MCF 10A (cell line): ENCODE results near the gene TGFB2. TPM values are rescaled to one million over a fixed set of nuclear protein-coding genes. Genes with fewer than 3 reads are reported as not detected.

Source experiments
- BruUV-seq: library from RNA; stranded (reverse); fragments of 400-500 nt; replicated peaks from 2 replicates; lab custom pipeline; 2021; lab: Mats Ljungman, UMichigan
- CTCF ChIA-PET: fragments of 300-600 bp; sonication (Branson Sonifier 250); formaldehyde crosslinking; extraction: SDS; loops from one replicate; lab custom pipeline; 2021; ENCODE audit warnings: antibody characterized with exemption, inconsistent platforms; lab: Yijun Ruan, JAX
- POLR2A ChIA-PET: fragments of 300-600, 350-650 bp; sonication (Branson Sonifier 250); formaldehyde crosslinking; extraction: SDS; loops from one replicate; lab custom pipeline; 2020; ENCODE audit warnings: antibody characterized with exemption, inconsistent platforms; lab: Yijun Ruan, JAX
- DNase-seq: peaks from one replicate; pipeline ENCODE4 v3.0.0-alpha.2; 2018; ENCODE audit not compliant: unreplicated experiment
- H3K27ac Mint-ChIP-seq: one replicate; pipeline ENCODE4 v1.8.0; 2022; ENCODE audit warnings: mild to moderate bottlenecking, low read depth, mixed read lengths; ENCODE audit not compliant: unreplicated experiment
- H3K27me3 Mint-ChIP-seq: one replicate; pipeline ENCODE4 v1.8.0; 2022; ENCODE audit warnings: mixed read lengths; ENCODE audit not compliant: insufficient read depth, unreplicated experiment
- H3K36me3 Mint-ChIP-seq: one replicate; pipeline ENCODE4 v1.8.0; 2022; ENCODE audit warnings: mild to moderate bottlenecking, moderate library complexity, mixed read lengths; ENCODE audit not compliant: insufficient read depth, unreplicated experiment
- H3K4me1 Mint-ChIP-seq: one replicate; pipeline ENCODE4 v1.8.0; 2022; ENCODE audit warnings: mixed read lengths; ENCODE audit not compliant: insufficient read depth, unreplicated experiment
- H3K4me3 Mint-ChIP-seq: one replicate; pipeline ENCODE4 v1.8.0; 2022; ENCODE audit warnings: mild to moderate bottlenecking, moderate library complexity, mixed read lengths; ENCODE audit not compliant: unreplicated experiment
- H3K9me3 Mint-ChIP-seq: one replicate; pipeline ENCODE4 v1.8.0; 2022; ENCODE audit warnings: mixed read lengths; ENCODE audit not compliant: unreplicated experiment
- intact Hi-C: fragments of 100-400 bp; cut with micrococcal nuclease; formaldehyde crosslinking; loops from 2 replicates; pipeline ENCODE4 v1.14.1; 2022
- total RNA-seq: library from RNA; stranded (reverse); gene quantifications from 2 replicates; pipeline ENCODE4 v1.2.3, GENCODE V29; 2022
- TF ChIP-seq, protein P1 (sequence below): fragments of 200-600 bp; IDR thresholded peaks from one replicate; pipeline ENCODE4 v1.8.0; 2022; ENCODE audit warnings: antibody characterized with exemption, mild to moderate bottlenecking; ENCODE audit not compliant: unreplicated experiment

The TGFB2 gene
- total RNA-seq, 1 experiment from 2014 or later: 6.3 TPM

DNA sequence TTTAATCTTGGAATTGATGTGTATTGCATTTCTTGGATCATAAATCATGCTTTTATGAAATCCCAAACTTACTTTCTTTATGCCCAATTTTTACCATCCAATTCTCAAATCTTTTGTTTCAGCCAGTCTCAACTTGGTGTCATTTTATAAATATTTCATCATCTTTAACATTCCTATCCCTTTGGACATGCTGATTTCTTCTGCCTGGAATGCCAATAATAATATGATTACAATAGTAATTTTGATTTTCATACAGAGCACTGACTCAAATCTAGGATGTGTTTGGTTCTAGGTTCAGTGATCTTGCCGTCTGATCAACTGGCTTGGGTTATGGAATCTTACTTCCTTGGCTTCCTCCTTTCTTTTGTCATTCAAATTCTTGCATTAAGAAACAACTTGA is 47.3 kb upstream of the TGFB2 start:
- Mint-ChIP-seq H3K27me3 (no peaks in the 10 kb centered on the region), H3K4me3 (no peak overlapping the region), H3K36me3 (peaks cover 19% of the 10 kb centered on the region), H3K9me3 (no peaks in the 10 kb centered on the region), H3K27ac (no peak overlapping the region), H3K4me1 (peaks cover 48% of the 10 kb centered on the region)
- POLR2A ChIA-PET: interaction anchor here (1.0 to 2.6 kb wide), 2 partner anchors 13 kb away, joined by 3 to 22 read pairs; partner anchors contain the start of gene RRP15
- TF ChIP-seq, protein P1, sequence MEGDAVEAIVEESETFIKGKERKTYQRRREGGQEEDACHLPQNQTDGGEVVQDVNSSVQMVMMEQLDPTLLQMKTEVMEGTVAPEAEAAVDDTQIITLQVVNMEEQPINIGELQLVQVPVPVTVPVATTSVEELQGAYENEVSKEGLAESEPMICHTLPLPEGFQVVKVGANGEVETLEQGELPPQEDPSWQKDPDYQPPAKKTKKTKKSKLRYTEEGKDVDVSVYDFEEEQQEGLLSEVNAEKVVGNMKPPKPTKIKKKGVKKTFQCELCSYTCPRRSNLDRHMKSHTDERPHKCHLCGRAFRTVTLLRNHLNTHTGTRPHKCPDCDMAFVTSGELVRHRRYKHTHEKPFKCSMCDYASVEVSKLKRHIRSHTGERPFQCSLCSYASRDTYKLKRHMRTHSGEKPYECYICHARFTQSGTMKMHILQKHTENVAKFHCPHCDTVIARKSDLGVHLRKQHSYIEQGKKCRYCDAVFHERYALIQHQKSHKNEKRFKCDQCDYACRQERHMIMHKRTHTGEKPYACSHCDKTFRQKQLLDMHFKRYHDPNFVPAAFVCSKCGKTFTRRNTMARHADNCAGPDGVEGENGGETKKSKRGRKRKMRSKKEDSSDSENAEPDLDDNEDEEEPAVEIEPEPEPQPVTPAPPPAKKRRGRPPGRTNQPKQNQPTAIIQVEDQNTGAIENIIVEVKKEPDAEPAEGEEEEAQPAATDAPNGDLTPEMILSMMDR: no peak
- CTCF ChIA-PET: interaction anchor here (0.5 to 7.0 kb wide), 16 partner anchors 9 to 1515 kb away, joined by 3 to 60 read pairs (median 6); partner anchors contain the start of gene RRP15
- BruUV-seq: no TSS peak
- DNase-seq: no peak
- intact Hi-C loops: no loop called here

DNA sequence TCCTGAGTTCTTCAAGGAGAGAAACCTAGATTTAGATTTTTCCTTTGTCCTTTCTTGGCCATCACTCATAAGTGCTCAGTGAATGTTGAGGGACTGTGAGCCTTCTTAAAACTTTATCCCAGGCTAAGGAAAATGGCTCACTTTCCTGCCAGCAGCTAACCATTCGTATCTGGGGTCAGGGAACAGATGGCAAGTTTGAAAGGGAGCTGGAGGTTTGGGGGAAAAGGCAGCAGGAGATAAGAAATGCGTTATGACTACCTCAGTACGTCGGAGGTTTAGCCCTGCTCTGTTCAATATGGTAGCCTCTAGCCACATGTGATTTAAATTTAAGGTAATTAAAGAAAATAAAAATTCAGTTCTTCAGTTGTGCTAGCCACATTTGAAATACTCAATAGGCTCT is 46.7 kb upstream of the TGFB2 start:
- Mint-ChIP-seq H3K27ac (no peak overlapping the region), H3K4me3 (no peak overlapping the region), H3K9me3 (no peaks in the 10 kb centered on the region), H3K27me3 (no peaks in the 10 kb centered on the region), H3K36me3 (peaks cover 20% of the 10 kb centered on the region), H3K4me1 (peaks cover 48% of the 10 kb centered on the region)
- intact Hi-C loops: no loop called here
- CTCF ChIA-PET: interaction anchor here (0.5 to 7.0 kb wide), 34 partner anchors 9 to 1514 kb away, joined by 3 to 60 read pairs (median 4); partner anchors contain the start of gene RRP15
- POLR2A ChIA-PET: interaction anchor here (1.0 to 2.8 kb wide), 3 partner anchors 10 to 13 kb away, joined by 3 to 22 read pairs (median 10); partner anchors contain the start of gene RRP15
- DNase-seq: no peak
- no TSS peak for BruUV-seq
- TF ChIP-seq, protein P1: no peak

DNA sequence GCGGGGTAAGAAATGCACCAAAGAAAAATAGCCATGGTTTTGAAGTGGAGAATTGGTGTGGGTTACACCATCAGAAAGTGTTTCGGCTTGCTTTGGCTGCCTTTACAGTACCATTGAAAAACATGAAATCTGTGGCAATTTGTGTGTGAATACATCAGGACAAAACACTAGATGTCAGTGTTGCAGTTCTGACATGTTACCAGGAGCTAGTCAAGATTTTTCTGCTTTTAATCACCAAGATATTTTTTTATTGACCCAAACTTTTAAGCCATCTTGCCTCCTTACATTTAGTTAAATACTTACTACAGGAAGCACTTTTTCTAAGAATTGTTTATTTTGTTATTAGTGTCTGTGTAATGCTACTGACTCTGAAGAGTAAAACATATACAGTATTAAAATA is 45.7 kb upstream of the TGFB2 start:
- TF ChIP-seq, protein P1: peak; percentile 68
- H3K4me1 Mint-ChIP-seq: peaks cover 41% of the 10 kb centered on the region
- ChIA-PET POLR2A (interaction anchor here (0.7 to 2.8 kb wide), 7 partner anchors 8 to 1480 kb away, joined by 3 to 22 read pairs (median 4); partner anchors contain the start of genes LYPLAL1 and RRP15), CTCF (interaction anchor here (0.7 to 7.0 kb wide), 49 partner anchors 8 to 1875 kb away, joined by 3 to 60 read pairs (median 4); partner anchors contain the start of gene RRP15)
- no peaks in the 10 kb centered on the region for H3K27me3 Mint-ChIP-seq
- BruUV-seq: no TSS peak
- peak; percentile 70 for DNase-seq
- H3K36me3 Mint-ChIP-seq: peaks cover 29% of the 10 kb centered on the region
- intact Hi-C loops: loop anchor here (1.0 kb wide), 1 partner anchor 768 kb away; no protein-coding TSS in a partner anchor
- no peak overlapping the region for H3K4me3 Mint-ChIP-seq
- no peak overlapping the region for H3K27ac Mint-ChIP-seq
- no peaks in the 10 kb centered on the region for H3K9me3 Mint-ChIP-seq

DNA sequence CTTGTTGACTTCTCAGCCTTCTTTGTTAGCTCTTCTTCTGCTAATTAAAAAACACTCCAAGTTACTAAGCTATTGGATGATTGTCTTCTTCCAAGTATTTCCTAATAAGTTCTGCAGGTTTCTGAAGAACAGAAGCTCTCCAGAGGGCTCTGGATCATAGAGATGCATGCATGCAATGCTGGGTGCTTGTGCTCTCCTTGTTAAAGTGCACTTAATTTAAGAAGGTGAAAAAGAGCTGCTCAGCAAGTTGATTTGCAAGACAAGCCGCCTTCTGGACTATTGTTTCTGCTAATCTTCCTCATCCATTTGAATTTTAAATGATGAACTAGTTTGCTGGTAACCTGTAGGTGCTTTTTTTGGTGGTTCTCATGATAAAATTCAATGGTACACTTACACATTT is 43.9 kb upstream of the TGFB2 start:
- H3K4me3 Mint-ChIP-seq: no peak overlapping the region
- peaks cover 28% of the 10 kb centered on the region for H3K4me1 Mint-ChIP-seq
- no peaks in the 10 kb centered on the region for H3K9me3 Mint-ChIP-seq
- H3K27me3 Mint-ChIP-seq: no peaks in the 10 kb centered on the region
- DNase-seq: no peak
- TF ChIP-seq, protein P1: no peak
- intact Hi-C loops: no loop called here
- H3K27ac Mint-ChIP-seq: no peak overlapping the region
- POLR2A ChIA-PET: interaction anchor here (1.1 to 2.8 kb wide), 3 partner anchors 11 to 16 kb away, joined by 4 to 10 read pairs (median 10); partner anchors contain the start of gene RRP15
- CTCF ChIA-PET: interaction anchor here (0.6 to 7.0 kb wide), 13 partner anchors 10 to 1512 kb away, joined by 3 to 60 read pairs (median 7); no protein-coding TSS in a partner anchor
- BruUV-seq: no TSS peak
- peaks cover 37% of the 10 kb centered on the region for H3K36me3 Mint-ChIP-seq
